B cell (primary cell): ENCODE data around the gene GSTM5. TPM values are rescaled to one million over a fixed set of nuclear protein-coding genes. Genes with fewer than 3 reads are reported as not detected.

Experiments used
- ATAC-seq: fragments of 200-7000 bp; cut with Tn5 transposase; one replicate; pipeline ENCODE4 v1.10.0; 2021; ENCODE audit warnings: low read depth, mild to moderate bottlenecking, moderate number of reproducible peaks, moderate library complexity
- CTCF ChIA-PET: fragments of 350-600 bp; sonication (Branson Sonifier 250); formaldehyde crosslinking; loops from one replicate; lab custom pipeline; 2021; ENCODE audit warnings: antibody characterized with exemption, inconsistent platforms; lab: Charles Lee
- POLR2A ChIA-PET: fragments of 350-600 bp; sonication (Branson Sonifier 250); formaldehyde crosslinking; loops from one replicate; lab custom pipeline; 2021; ENCODE audit warnings: antibody characterized with exemption; lab: Charles Lee
- DNase-seq: peaks from one replicate; pipeline ENCODE4 v3.0.0; 2013
- H2AFZ ChIP-seq: 2 replicates; pipeline ENCODE4 v1.6.1; 2012; ENCODE audit warnings: mild to moderate bottlenecking, low read depth, low read length; ENCODE audit not compliant: insufficient read depth, poor library complexity, severe bottlenecking
- H3K27ac ChIP-seq, 2 donors: 1 replicate in 1 of 2; 2 replicates in 1 of 2; pipeline ENCODE4 v1.5.1; 2012 to 2013; ENCODE audit warnings: low read length in 2 of 2, mild to moderate bottlenecking in 2 of 2, moderate library complexity in 1 of 2
- H3K27me3 ChIP-seq, 4 experiments: fragments of 200-600 bp in 1 of 4; sonication (generic) in 1 of 4; replicated peaks in 1 of 4; 1 replicate in 2 of 4; 2 replicates in 2 of 4; pipeline versions ENCODE4 v1.6.1 to v1.7.0; 2013 to 2016; ENCODE audit warnings: low read length in 3 of 4, mild to moderate bottlenecking in 2 of 4, mixed read lengths in 1 of 4, moderate library complexity in 1 of 4; ENCODE audit not compliant: insufficient read depth in 4 of 4, control insufficient read depth in 3 of 4; ENCODE audit errors: control extremely low read depth in 1 of 4
- H3K36me3 ChIP-seq, 2 experiments: replicated peaks in 1 of 2; 1 replicate in 1 of 2; 2 replicates in 1 of 2; pipeline versions ENCODE4 v1.6.1 to v1.7.1; 2013; ENCODE audit warnings: low read length in 1 of 2; ENCODE audit not compliant: insufficient read depth in 2 of 2, control insufficient read depth in 1 of 2; ENCODE audit errors: control extremely low read depth in 1 of 2, extremely low read depth in 1 of 2
- H3K4me1 ChIP-seq, 2 donors: fragments of 200-600 bp in 1 of 2; sonication (generic) in 1 of 2; 1 replicate in 1 of 2; 2 replicates in 1 of 2; pipeline versions ENCODE4 v1.5.1 to v1.6.1; 2013 to 2017; ENCODE audit warnings: low read length in 2 of 2; ENCODE audit not compliant: control insufficient read depth in 2 of 2, insufficient read depth in 2 of 2
- H3K4me2 ChIP-seq: replicated peaks from 2 replicates; pipeline ENCODE3; 2012; ENCODE audit warnings: mild to moderate bottlenecking, low read depth, low read length; ENCODE audit not compliant: poor library complexity, severe bottlenecking
- H3K4me3 ChIP-seq, 5 experiments: fragments of 200-600 bp in 1 of 5; sonication (generic) in 1 of 5; 1 replicate in 3 of 5; 2 replicates in 2 of 5; pipeline versions ENCODE4 v1.5.1 to v1.7.0; 2011 to 2016; ENCODE audit warnings: low read length in 4 of 5, mild to moderate bottlenecking in 4 of 5, low read depth in 2 of 5, control low read depth in 1 of 5, moderate library complexity in 1 of 5; ENCODE audit not compliant: insufficient read depth in 1 of 5; ENCODE audit errors: control extremely low read depth in 1 of 5, extremely low read depth in 1 of 5
- H3K79me2 ChIP-seq: fragments of 200-600 bp; sonication (generic); one replicate; pipeline ENCODE4 v1.6.0; 2016; ENCODE audit warnings: low read length; ENCODE audit not compliant: control insufficient read depth, insufficient read depth
- H3K9ac ChIP-seq: fragments of 200-600 bp; sonication (generic); 2 replicates; pipeline ENCODE4 v1.6.1; 2017; ENCODE audit warnings: mild to moderate bottlenecking, low read length, moderate library complexity
- H3K9me3 ChIP-seq, 3 donors: one replicate each; pipeline versions ENCODE4 v1.6.1 to v1.7.1; 2013; ENCODE audit warnings: low read length in 2 of 3; ENCODE audit not compliant: control insufficient read depth in 2 of 3, insufficient read depth in 1 of 3; ENCODE audit errors: control extremely low read depth in 1 of 3
- H4K20me1 ChIP-seq: 2 replicates; pipeline ENCODE4 v1.6.0; 2012; ENCODE audit warnings: mild to moderate bottlenecking, low read length; ENCODE audit not compliant: insufficient read depth, control insufficient read depth, poor library complexity, severe bottlenecking
- H3K27ac Mint-ChIP-seq: one replicate; pipeline ENCODE4 v1.8.0; 2021; ENCODE audit warnings: mixed read lengths
- H3K27me3 Mint-ChIP-seq: one replicate; pipeline ENCODE4 v1.8.0; 2021; ENCODE audit warnings: mixed read lengths
- H3K4me1 Mint-ChIP-seq: one replicate; pipeline ENCODE4 v1.8.0; 2021; ENCODE audit warnings: mixed read lengths
- H3K4me3 Mint-ChIP-seq: one replicate; pipeline ENCODE4 v1.8.0; 2021; ENCODE audit warnings: mixed read lengths
- H3K9me3 Mint-ChIP-seq: one replicate; pipeline ENCODE4 v1.8.0; 2022; ENCODE audit warnings: mixed read lengths; ENCODE audit not compliant: insufficient read depth
- EZH2 ChIP-seq: IDR thresholded peaks from 2 replicates; pipeline ENCODE4 v1.6.1; 2012; ENCODE audit warnings: borderline replicate concordance, low read depth, mild to moderate bottlenecking, moderate library complexity, low read length; ENCODE audit not compliant: insufficient read depth, poor library complexity, severe bottlenecking
- WGBS: methylation state at CpG from one replicate; pipeline ENCODE4 v1.1.5; 2013; ENCODE audit warnings: missing lambda C conversion rate; ENCODE audit not compliant: insufficient coverage; 5-methylcytosine and 5-hydroxymethylcytosine counted together
- intact Hi-C: fragments of 100-400 bp; cut with micrococcal nuclease; formaldehyde crosslinking; loops from one replicate; pipeline ENCODE4 v1.10.0; 2022
- polyA plus RNA-seq: library from polyadenylated mRNA; depleted of rRNA; stranded (reverse); fragments of >200 nt; gene quantifications from 2 replicates; pipeline ENCODE4 v1.2.3, GENCODE V29; 2012
- total RNA-seq, 2 donors: library from RNA; stranded (reverse); fragments of 120-200 nt in 1 of 2; gene quantifications; 1 replicate in 1 of 2; 2 replicates in 1 of 2; pipeline versions ENCODE4 v1.2.3 to v1.2.4, GENCODE V29; 2013 to 2022
- TF ChIP-seq, protein P1 (sequence below): fragments of 200-600 bp; IDR thresholded peaks from one replicate; pipeline ENCODE4 v1.8.0; 2022; ENCODE audit warnings: antibody characterized with exemption, mild to moderate bottlenecking

Gene GSTM5
- total and polyA plus RNA-seq, 2 donors (not counting 1 experiment from before 2014, with no cell fraction given), result 0.07 TPM; not detected in 1

DNA sequence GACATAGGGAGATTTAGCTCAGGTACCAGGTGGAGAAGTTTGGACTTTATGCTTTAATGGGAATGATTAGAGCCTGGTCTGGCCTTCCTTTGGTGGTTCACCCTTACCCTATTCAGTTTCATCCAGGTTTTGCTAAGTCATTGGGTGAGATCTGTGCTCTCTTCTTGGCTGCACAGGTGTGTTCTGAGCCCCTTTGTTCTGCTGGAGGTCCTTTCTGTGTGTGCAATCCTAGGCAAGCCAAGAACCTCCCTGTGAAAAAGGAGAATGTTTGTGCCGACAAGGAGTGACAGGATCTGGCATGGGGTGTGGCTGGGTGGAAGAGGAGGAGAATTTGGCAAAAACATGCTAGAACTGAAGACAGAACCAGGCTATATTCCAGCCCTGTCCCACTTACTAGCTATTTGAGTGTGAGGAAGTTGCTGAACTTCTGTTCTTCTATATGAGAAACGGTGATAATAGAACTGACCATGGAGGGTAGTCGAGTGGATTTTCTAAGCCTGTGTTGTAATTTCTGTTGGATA, 4.6 kb downstream of the GSTM5 start:
- Mint-ChIP-seq H3K27ac (no peak overlapping the region), H3K4me3 (no peak overlapping the region), H3K4me1 (no peaks in the 10 kb centered on the region), H3K9me3 (no peaks in the 10 kb centered on the region), H3K27me3 (peaks cover 13% of the 10 kb centered on the region)
- no peaks in the 10 kb centered on the region for H3K36me3 ChIP-seq
- no peak for TF ChIP-seq EZH2
- TF ChIP-seq, protein P1, sequence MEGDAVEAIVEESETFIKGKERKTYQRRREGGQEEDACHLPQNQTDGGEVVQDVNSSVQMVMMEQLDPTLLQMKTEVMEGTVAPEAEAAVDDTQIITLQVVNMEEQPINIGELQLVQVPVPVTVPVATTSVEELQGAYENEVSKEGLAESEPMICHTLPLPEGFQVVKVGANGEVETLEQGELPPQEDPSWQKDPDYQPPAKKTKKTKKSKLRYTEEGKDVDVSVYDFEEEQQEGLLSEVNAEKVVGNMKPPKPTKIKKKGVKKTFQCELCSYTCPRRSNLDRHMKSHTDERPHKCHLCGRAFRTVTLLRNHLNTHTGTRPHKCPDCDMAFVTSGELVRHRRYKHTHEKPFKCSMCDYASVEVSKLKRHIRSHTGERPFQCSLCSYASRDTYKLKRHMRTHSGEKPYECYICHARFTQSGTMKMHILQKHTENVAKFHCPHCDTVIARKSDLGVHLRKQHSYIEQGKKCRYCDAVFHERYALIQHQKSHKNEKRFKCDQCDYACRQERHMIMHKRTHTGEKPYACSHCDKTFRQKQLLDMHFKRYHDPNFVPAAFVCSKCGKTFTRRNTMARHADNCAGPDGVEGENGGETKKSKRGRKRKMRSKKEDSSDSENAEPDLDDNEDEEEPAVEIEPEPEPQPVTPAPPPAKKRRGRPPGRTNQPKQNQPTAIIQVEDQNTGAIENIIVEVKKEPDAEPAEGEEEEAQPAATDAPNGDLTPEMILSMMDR, result no peak
- peaks cover 0 to 8% of the 10 kb centered on the region in 2 donors for H3K4me1 ChIP-seq
- H3K9ac ChIP-seq, result no peak overlapping the region
- WGBS, result 100% methylated on average over 2 of the region's 3 CpGs
- no peak overlapping the region for H2AFZ ChIP-seq
- H3K79me2 ChIP-seq, result no peaks in the 10 kb centered on the region
- intact Hi-C loops, result no loop called here
- ChIA-PET CTCF (no interaction called here), POLR2A (no interaction called here)
- H3K9me3 ChIP-seq, result peaks cover 0 to 4% (median 0%) of the 10 kb centered on the region in 3 donors
- H3K4me3 ChIP-seq, result no peak overlapping the region
- H3K4me2 ChIP-seq, result no peak overlapping the region
- no peak overlapping the region for H3K27ac ChIP-seq
- H3K27me3 ChIP-seq, result peaks cover 0 to 3% (median 0%) of the 10 kb centered on the region in 4 experiments
- no peaks in the 10 kb centered on the region for H4K20me1 ChIP-seq
- no peak for DNase-seq
- no peak for ATAC-seq

DNA sequence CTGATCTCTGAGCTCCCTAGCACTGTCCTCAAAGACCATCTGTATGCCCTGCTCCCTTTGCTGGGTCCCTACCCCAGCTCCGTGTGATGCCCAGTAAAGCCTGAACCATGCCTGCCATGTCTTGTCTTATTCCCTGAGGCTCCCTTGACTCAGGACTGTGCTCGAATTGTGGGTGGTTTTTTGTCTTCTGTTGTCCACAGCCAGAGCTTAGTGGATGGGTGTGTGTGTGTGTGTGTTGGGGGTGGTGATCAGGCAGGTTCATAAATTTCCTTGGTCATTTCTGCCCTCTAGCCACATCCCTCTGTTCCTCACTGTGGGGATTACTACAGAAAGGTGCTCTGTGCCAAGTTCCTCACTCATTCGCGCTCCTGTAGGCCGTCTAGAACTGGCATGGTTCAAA, 5.7 kb downstream of the GSTM5 start:
- Mint-ChIP-seq H3K27me3 (peaks cover 20% of the 10 kb centered on the region), H3K4me3 (no peak overlapping the region), H3K27ac (no peak overlapping the region), H3K9me3 (no peaks in the 10 kb centered on the region), H3K4me1 (no peaks in the 10 kb centered on the region)
- Histone ChIP-seq H3K27me3 (peaks cover 0 to 3% (median 0%) of the 10 kb centered on the region in 4 experiments), H4K20me1 (no peaks in the 10 kb centered on the region), H3K4me1 (no peaks in the 10 kb centered on the region), H3K9ac (no peak overlapping the region), H3K79me2 (no peaks in the 10 kb centered on the region), H3K36me3 (no peaks in the 10 kb centered on the region), H2AFZ (no peak overlapping the region), H3K4me3 (no peak overlapping the region), H3K27ac (no peak overlapping the region), H3K9me3 (no peaks in the 10 kb centered on the region), H3K4me2 (no peak overlapping the region)
- TF ChIP-seq, protein P1, result no peak
- no peak for TF ChIP-seq EZH2
- ATAC-seq, result no peak
- ChIA-PET POLR2A (no interaction called here), CTCF (interaction anchor here (0.9 kb wide), 1 partner anchor 267 kb away, joined by 3 read pairs; the partner anchor contains the start of gene AHCYL1)
- 93% methylated on average over 5 of the region's 5 CpGs for WGBS
- intact Hi-C loops, result no loop called here
- no peak for DNase-seq
